ENCODE results near the gene EXOC4.
"Not testable (repeated sequence)": the region's sequence is repeated elsewhere in the genome, so short reads cannot be mapped to it uniquely, and the experiment has no call there.

EXOC4 gene

DNA sequence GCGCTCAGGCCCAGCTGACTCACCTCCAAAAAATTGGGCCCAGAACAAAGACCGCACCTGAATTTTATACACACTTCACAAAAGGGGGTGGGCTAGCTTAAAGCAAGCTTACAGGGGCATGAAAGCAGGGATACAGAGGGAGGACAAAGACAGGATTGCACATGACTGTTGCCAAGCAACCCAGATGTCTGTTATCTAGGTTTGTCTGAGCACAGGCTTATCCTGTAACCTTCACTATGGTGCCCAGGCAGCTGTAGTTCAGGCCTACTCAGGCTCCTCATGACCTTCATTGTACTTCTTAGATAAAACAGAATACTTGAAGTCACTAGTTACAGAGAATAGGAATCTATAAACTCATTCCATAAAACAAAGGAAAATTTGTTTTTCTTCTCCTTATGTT is 824.7 kb downstream of the EXOC4 start:
- DNase-seq (ENCODE audit: low spot score): not testable (repeated sequence)

DNA sequence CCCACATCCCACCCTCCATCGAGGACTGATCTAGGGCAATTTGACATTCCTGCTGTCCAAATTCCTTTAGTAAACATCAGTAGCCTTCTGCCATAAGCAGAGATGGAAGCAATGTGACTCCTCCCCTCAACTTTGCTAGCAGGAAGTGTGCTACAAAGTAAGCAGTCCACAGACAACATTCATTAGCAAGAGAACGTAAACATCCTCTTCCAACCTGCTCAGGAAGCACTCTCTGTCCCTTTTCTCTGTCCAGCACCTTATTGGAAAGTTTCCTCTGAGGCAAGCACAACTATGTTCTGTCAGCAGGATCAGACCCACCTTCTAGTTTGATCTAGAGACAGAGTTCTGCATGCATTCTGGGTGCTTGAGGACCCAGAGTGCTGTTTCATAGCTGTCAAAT is 826.1 kb downstream of the EXOC4 start:
- no peak for DNase-seq (ENCODE audit: low spot score)

DNA sequence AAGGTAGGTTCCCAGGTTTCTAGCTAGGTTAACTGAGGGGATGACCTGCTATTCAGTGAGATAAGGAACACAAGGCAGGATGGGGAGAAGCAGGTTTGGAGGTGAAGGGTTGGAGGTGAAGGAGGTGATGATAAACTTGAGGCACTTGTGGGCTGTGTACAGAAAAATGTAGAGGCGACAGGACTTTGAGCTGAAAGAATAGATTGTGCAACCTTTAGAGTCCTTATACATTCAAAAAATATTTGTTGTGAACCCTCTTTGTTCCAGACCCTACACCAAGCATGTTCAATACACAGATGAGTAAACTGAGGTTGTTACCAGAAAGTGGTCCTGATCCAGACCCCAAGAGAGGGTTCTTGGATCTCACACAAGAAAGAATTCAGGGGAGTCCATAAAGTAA is 828.8 kb downstream of the EXOC4 start:
- no peak for DNase-seq (ENCODE audit: low spot score)

DNA sequence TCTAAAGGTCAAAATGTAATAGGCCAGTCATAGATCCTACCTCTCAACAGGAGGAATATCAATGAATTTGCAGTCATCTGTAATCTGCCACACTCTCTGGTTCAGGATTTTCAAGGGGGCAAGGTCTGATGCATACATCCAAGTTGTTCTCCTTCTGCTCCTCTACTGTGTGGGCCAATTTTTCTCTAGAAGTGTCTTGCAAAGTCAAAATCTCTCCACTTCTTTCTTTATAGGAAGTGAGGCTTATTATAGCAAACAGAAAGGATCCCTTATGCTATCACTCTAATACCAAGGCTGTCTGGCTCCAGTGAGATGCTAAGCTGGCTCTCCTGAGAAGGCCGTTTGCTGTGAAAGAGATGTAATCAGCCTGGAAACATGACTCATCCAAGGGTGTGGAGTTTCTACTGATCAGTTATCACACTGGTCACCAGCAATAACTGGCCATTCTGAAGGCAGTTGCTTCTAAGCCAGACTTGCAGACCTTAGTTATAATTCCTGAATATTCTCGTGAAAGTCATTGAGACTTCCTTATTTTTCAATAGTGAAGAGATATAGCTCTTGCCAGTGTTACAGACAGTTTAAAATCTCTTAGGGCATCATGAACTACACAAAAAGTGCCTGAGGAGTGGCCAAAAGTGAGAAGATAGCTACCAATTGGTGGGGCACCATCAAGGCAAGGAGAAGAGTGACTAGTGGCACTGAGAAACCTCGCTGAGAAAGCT is 831.0 kb downstream of the EXOC4 start:
- DNase-seq (ENCODE audit: low spot score): no peak

DNA sequence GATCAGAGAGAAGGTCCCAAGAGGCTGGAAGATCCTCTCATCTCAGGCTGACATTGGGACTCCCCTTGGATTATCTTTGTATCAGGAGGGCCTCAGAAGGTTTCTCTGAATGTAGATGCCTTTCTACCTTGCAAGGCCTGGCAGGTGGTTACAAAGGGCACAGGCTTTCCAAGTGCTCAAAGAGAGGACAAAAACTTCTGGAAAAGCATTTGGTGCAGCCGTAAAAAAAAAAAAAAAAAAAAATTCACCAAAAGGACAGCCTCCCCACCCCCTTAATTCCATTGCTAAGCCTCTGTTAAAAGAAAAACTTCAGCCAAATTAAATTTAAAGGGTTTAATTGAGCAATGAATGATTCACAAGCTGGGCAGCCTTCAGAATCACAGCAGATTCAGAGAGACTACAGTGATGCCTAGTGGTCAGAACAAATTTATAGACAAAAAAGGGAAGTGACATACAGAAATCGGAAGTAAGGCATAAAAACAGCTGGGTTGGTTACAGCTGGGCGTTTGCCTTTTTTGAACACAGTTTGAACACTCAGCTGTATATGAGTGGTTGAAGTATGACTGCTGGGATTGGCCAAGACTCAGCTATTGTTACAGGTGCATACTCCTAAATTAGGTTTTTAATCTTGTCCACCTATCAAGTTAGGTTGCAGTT is 831.7 kb downstream of the EXOC4 start:
- DNase-seq (ENCODE audit: low spot score): no peak

DNA sequence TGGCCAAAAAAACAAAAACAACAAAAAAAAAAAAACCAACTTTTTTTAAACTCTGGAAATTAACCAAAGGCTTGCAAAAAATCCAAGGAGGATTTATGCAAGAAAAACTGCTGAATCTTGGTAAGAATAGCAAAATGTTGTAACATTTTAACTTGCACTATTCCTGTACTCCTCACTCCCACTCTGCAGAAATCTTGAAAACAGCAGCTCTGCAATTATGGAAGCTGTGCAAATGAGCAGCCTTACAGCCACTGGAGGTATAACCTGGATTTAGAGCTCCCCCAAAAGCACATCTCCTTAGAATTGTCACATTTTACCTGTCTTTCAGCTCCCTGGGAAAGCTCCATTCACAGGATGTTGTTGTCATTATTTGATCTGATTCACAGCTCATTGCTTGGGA is 832.4 kb downstream of the EXOC4 start:
- DNase-seq (ENCODE audit: low spot score): no peak

DNA sequence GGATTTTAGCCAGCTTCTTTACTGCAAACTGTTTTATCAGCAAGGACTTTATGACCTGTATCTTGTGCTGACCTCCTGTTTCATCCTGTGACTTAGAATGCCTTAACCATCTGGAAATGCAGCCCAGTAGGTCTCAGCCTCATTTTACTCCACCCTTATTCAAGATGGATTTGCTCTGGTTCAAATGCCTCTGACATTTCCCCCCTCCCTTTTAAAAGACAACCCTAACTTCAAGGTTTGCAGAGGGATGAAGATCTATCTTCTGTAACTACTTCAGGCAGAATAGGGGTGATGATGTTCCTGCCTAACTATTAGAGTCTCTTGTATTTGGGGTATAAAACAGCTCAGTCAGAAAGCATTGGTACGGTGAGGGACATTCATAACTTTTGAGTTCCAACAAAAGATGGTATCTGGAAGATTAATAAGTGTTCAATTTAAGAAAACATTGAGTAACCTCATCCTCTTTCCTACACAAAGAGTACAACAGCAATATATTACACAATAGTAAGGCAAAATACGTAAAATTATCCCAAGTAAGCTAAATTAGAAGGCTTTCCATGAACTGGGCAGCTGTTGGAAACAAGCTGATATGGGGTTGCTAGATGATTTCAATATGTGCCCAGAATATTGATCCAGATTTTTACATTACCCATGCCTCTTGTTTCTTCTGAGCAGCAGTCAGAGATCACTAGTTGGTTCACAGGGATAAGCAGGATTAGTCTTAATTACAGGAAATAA is 834.3 kb downstream of the EXOC4 start:
- no peak for DNase-seq (ENCODE audit: low spot score)

DNA sequence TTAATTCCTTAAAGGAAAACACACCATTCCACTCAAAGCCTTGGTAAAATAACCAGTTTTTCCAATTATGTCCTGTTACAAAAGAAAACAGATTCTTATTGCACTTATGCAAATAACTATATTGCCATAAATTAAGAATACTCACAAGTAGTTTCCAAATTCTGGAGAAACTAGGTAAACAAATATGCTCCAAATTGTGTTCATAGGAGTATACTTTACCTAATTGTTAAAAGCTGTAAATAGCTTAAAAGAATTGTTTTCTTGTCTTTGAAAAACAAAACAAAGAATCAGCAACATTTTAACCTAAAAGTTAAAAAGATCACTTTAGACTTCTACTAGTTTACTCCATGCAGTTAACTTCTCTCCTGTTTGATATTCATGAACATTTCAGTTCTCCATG is 835.3 kb downstream of the EXOC4 start:
- DNase-seq (ENCODE audit: low spot score): no peak

DNA sequence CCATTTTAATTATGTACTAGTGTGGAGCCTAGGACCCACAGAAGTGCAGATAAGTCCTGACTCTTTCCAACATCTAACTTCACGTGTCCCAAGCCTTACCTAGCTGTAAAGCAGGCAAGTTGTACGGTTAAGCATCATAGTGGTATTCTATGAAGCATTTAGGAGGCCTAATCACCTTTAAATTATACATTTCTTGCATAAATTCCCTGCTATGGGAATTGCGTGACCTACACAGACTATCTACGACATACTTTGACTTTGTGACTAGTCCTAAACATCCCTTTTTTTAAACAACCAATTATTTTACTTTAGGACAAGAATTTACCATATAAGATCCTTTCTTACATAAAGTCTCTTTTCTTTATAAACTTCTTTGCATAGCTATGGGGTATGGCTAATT is 836.6 kb downstream of the EXOC4 start:
- no peak for DNase-seq (ENCODE audit: low spot score)

DNA sequence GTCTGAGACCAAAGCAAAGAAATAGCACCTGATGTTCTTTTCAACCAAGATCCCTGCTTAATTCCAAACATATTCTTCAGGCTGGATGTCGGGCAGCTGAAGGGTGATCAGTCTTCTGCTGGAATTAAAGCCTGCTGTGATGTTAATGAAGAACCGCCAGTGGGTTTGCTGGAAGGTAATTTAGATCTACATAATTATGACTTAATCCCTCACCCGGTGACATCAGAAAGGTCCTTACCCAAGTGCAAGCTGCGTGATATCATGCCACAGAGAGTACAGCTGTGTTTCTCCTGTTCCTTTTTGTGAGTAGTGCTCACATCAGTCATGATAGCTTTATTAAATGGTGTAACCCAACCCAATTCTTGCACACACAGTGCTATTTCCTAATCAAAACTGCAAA is 845.2 kb downstream of the EXOC4 start:
- DNase-seq (ENCODE audit: low spot score): no peak

DNA sequence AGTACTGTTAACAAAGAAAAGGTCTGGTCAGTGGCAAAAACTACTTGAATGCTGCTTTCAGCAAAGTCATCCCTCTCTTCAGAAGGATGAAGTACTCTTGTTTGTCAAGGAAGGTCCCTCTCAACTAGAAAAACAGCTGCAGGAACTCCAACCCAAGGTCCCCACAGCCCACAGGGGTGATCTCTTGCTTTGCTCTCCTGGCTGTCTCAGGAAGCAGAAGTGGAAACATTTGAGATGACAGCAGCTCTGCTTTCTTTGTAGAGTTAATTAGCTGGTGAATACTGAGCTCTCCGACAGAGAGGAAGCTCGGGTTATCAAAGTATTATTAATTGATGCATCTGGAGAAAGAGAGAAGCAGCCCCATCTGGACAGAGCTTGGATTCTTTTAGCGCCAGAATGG is 848.8 kb downstream of the EXOC4 start:
- no peak for DNase-seq (ENCODE audit: low spot score)

DNA sequence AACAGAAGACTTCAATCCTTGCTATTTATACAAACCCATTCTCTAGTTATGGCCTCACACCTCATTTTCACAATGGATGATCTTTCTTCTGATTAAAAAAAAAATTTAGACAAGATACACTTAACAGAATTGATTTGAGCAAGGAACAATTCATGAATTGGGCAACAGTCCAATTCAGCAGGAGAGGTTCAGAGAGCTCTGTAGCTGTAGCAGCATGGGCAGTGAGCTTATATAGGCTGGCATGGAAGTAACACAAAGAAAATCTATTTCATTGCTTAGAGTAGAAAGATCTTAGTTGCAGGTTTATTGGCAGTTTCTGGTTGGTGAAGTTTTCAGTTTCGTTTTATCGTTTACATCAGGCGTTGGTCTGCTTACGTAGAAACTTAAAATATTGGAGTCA is 851.3 kb downstream of the EXOC4 start:
- DNase-seq (ENCODE audit: low spot score): no peak

DNA sequence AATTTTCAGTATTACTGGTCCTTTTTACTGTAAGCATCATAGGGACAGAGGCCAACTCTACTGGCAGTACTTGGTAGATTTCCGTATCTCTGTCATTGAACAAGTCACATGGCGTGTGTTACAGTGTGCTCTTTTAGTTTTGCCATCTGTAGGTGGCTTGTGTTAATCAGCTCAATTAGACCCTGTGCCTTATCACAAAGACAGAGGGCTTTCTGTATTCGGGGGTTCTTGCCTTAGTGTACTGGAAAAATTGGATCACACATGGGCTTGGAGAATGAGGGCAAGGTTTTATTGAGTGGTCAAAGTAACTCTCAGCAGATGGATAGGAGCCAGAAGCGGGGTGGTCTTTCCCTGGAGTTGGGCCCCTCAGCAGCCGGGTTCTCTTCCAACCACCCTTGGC is 853.0 kb downstream of the EXOC4 start:
- no peak for DNase-seq (ENCODE audit: low spot score)

DNA sequence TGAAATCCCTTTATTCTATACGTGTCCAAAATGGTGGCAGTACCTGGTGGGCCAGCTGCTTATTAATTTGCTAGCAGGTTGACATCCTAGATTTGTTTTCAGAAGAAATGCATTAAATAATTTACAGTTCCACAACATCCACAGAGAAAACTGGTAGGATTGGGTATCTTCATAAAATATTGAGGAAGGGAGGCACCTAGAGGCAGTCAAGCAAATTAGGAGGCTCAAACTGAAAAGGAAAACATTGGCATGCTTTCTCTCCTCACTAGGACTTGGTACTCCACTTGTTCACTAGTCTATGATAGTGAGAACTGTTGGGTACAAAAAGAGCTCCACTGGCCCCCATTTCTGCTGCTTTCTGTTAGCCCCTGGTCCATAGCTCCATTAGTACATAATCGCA is 855.9 kb downstream of the EXOC4 start:
- no peak for DNase-seq (ENCODE audit: low spot score)

DNA sequence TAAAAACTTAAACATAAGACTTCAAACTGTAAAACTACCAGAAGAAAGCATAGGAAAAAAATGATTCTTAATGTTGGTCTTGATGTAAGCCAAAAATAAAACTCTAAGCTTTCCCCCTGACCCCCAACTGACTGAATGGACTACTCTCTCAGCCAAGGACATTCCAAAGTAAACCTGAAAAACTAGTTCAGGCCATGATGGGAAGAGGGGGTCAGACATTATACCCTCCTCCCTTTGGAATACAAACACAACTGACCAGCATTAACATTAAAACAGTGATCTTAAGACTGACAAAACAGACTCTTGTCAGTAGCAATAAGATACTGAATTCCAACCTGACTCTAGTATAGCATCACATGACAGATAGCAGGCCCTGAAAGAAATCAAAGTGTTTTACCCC is 860.8 kb downstream of the EXOC4 start:
- DNase-seq (ENCODE audit: low spot score): no peak

DNA sequence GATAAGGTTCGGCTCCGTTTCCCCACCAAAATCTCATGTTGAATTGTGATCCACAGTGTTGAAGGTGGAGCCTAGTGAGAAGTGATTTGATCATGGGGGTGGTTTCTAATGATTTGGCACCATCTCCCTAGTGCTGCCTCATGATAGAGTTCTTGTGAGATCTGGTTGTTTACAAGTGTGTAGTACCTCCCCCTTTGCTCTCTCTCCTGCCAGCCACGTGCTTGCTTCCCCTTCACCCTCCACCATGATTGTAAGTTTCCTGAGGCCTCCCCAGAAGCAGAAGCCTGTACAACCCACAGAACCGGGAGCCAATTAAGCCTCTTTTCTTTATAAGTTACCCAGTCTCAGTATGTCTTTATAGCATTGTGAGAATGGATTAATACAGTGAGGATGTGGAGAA is 862.1 kb downstream of the EXOC4 start:
- DNase-seq (ENCODE audit: low spot score): no peak
